HepG2 (cell line): Measurements from ENCODE around the gene TNFRSF6B. TPM values are rescaled to one million over a fixed set of nuclear protein-coding genes. Genes with fewer than 3 reads are reported as not detected.

ENCODE experiments used
- ASH2L ChIP-seq: fragments of 300-600, 200-600 bp; sonication (generic); IDR thresholded peaks from 2 replicates; pipeline ENCODE4 v1.7.0; 2017; ENCODE audit warnings: low read depth, mild to moderate bottlenecking, moderate library complexity, mixed read lengths, low read length; ENCODE audit not compliant: insufficient read length
- ATF6 ChIP-seq: sonication (generic); formaldehyde crosslinking; conservative IDR thresholded peaks from 2 replicates; pipeline ENCODE4 v1.4.0; 2020; ENCODE audit warnings: missing genetic modification reagents
- EED ChIP-seq: sonication (generic); formaldehyde crosslinking; IDR thresholded peaks from 2 replicates; pipeline ENCODE4 v1.5.0; 2020; ENCODE audit warnings: mild to moderate bottlenecking, missing genetic modification reagents
- ELK4 ChIP-seq: sonication (generic); formaldehyde crosslinking; IDR thresholded peaks from 2 replicates; pipeline ENCODE4 v1.9.0; 2021; ENCODE audit warnings: missing genetic modification reagents, borderline replicate concordance
- FLYWCH1 ChIP-seq: sonication (generic); formaldehyde crosslinking; IDR thresholded peaks from 2 replicates; pipeline ENCODE4 v1.8.1; 2023; ENCODE audit warnings: mild to moderate bottlenecking, missing genetic modification reagents
- HCFC1 ChIP-seq: fragments of 150-350 bp; IDR thresholded peaks from 2 replicates; pipeline ENCODE4 v1.6.1; 2014; ENCODE audit warnings: low read depth, low read length
- NRL ChIP-seq: sonication (generic); formaldehyde crosslinking; IDR thresholded peaks from 2 replicates; pipeline ENCODE4 v1.5.0; 2020; ENCODE audit warnings: missing genetic modification reagents, mild to moderate bottlenecking, moderate library complexity, borderline replicate concordance
- PAWR ChIP-seq: sonication (generic); formaldehyde crosslinking; IDR thresholded peaks from 2 replicates; pipeline ENCODE4 v1.4.0; 2020; ENCODE audit warnings: missing genetic modification reagents, mild to moderate bottlenecking, borderline replicate concordance
- RBM39 ChIP-seq: fragments of 200-400 bp; formaldehyde crosslinking; IDR thresholded peaks from one replicate; pipeline ENCODE4 v1.6.1; 2018; ENCODE audit warnings: antibody characterized with exemption, mild to moderate bottlenecking, low read depth, low read length; ENCODE audit not compliant: poor library complexity, severe bottlenecking
- SAP130 ChIP-seq: IDR thresholded peaks from 2 replicates; pipeline ENCODE4 v1.6.1; 2016; ENCODE audit warnings: low read depth
- ZBTB14 ChIP-seq: sonication (generic); formaldehyde crosslinking; IDR thresholded peaks from 2 replicates; pipeline ENCODE4 v1.4.0; 2020; ENCODE audit warnings: missing genetic modification reagents
- ZNF18 ChIP-seq: sonication (generic); formaldehyde crosslinking; IDR thresholded peaks from 2 replicates; pipeline ENCODE4 v1.8.0; 2022; ENCODE audit warnings: mild to moderate bottlenecking, missing genetic modification reagents; ENCODE audit not compliant: insufficient replicate concordance
- ZNF234 ChIP-seq: sonication (generic); formaldehyde crosslinking; conservative IDR thresholded peaks from 2 replicates; pipeline ENCODE4 v1.5.1; 2020; ENCODE audit warnings: mild to moderate bottlenecking, missing genetic modification reagents
- ZNF350 ChIP-seq: sonication (generic); formaldehyde crosslinking; IDR thresholded peaks from 2 replicates; pipeline ENCODE4 v1.4.0; 2020; ENCODE audit warnings: mild to moderate bottlenecking, low read depth, missing genetic modification reagents, borderline replicate concordance
- ZNF383 ChIP-seq: sonication (generic); formaldehyde crosslinking; IDR thresholded peaks from 2 replicates; pipeline ENCODE4 v1.4.0; 2020; ENCODE audit warnings: missing genetic modification reagents, mild to moderate bottlenecking, borderline replicate concordance
- ZNF574 ChIP-seq: sonication (generic); formaldehyde crosslinking; IDR thresholded peaks from 2 replicates; pipeline ENCODE4 v1.4.0; 2020; ENCODE audit warnings: missing genetic modification reagents
- ZNF772 ChIP-seq: sonication (generic); formaldehyde crosslinking; IDR thresholded peaks from 2 replicates; pipeline ENCODE4 v1.5.0; 2020; ENCODE audit warnings: mild to moderate bottlenecking, missing genetic modification reagents
- ZNF777 ChIP-seq: sonication (generic); formaldehyde crosslinking; IDR thresholded peaks from 2 replicates; pipeline ENCODE4 v1.4.0; 2020; ENCODE audit warnings: missing genetic modification reagents
- ZNF841 ChIP-seq: sonication (generic); formaldehyde crosslinking; IDR thresholded peaks from 2 replicates; pipeline ENCODE4 v1.8.1; 2023; ENCODE audit warnings: missing genetic modification reagents, borderline replicate concordance
- polyA plus RNA-seq, 8 experiments: library from polyadenylated mRNA; depleted of rRNA in 3 of 8; stranded (reverse) in 7 of 8; unstranded in 1 of 8; fragments of >200 nt; fragmentation: Illumina TruSeq in 4 of 8; extraction: Trizol in 4 of 8; gene quantifications; 2 replicates each; pipeline versions ENCODE4 v1.2.1 to v1.2.3, GENCODE V29; 2011 to 2016; ENCODE audit warnings: low read depth in 4 of 8, missing spikeins in 1 of 8, mixed read lengths in 1 of 8; ENCODE audit not compliant: insufficient read depth in 1 of 8
- total RNA-seq, 5 experiments: library from RNA; depleted of rRNA; stranded (reverse); fragments of >200 nt; fragmentation: Illumina TruSeq; extraction: Trizol; gene quantifications; 2 replicates each; pipeline ENCODE4 v1.2.3, GENCODE V29; 2016; ENCODE audit warnings: low read depth in 1 of 5

Gene TNFRSF6B
- total and polyA plus RNA-seq, 2 of the 13 experiments (the other 11 are each of a cell fraction or from before 2014, with no cell fraction given) = 0.24 TPM; not detected in 1

GRCh38 chr20:63736893-63737694, 40.6 kb downstream of the TNFRSF6B start (continued):
- TF ChIP-seq RBM39 = peak; percentile 46
- TF ChIP-seq ZNF18 (CRISPR knock-in tag) = no peak
- no peak for TF ChIP-seq HCFC1
- TF ChIP-seq ZNF772 (CRISPR knock-in tag) = peak; percentile 82; the same call in 1 of the 2 replicates
- no peak; the same call in 1 of the 2 replicates for TF ChIP-seq ZNF841 (CRISPR knock-in tag)
- TF ChIP-seq ASH2L = no peak
- TF ChIP-seq ZNF350 = no peak
- no peak; the same call in 1 of the 2 replicates for TF ChIP-seq PAWR (CRISPR knock-in tag)
- TF ChIP-seq EED = peak; percentile 77
- no peak for TF ChIP-seq ZNF574 (CRISPR knock-in tag)
- no peak for TF ChIP-seq ELK4 (CRISPR knock-in tag)
- TF ChIP-seq ZNF777 (CRISPR knock-in tag) = no peak
- TF ChIP-seq ZNF234 (CRISPR knock-in tag) = no peak
- TF ChIP-seq ZNF383 (CRISPR knock-in tag) = no peak
- TF ChIP-seq NRL (CRISPR knock-in tag) = no peak; the same call in 1 of the 2 replicates
- no peak for TF ChIP-seq ATF6 (CRISPR knock-in tag)
- no peak for TF ChIP-seq FLYWCH1 (CRISPR knock-in tag)
- no peak; the same call in 1 of the 2 replicates for TF ChIP-seq SAP130
- no peak for TF ChIP-seq ZBTB14
